ENCODE data around the gene TINAG.

Gene TINAG

DNA sequence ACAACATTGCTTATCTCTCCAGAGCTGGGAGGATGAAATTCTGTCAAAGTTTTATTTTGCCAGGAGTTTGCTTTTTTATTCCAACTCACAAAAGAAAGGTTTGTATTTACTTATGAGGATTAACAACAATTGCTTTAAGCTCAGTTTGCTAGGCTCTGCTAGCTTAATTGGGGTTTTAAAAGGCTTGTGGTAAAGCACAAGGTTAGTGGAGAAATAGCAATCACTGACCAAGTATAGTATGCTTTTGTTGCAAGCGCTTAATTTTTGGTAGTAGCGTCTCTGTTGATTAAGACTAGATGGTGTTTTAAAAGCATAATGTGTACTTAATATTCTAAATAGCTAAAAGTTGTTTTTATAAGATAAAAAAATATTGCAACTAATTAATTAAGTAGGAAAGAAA, 45.7 kb downstream of the TINAG start:
- H4K20me1 ChIP-seq = no peaks in the 10 kb centered on the region
- no peak overlapping the region for H3K4me2 ChIP-seq
- H3K4me1 ChIP-seq = peaks cover 0 to 23% (median 0%) of the 10 kb centered on the region in 10 experiments; a peak in 5 of 20 replicates
- no peaks in the 10 kb centered on the region for H3K36me3 ChIP-seq
- no peak overlapping the region for H3K9ac ChIP-seq
- H3K4me3 ChIP-seq = no peak overlapping the region
- no peaks in the 10 kb centered on the region for H3K27me3 ChIP-seq
- TF ChIP-seq Cebpa-rat (IDR thresholded peaks at IDR 0.05) = no peak
- H3K27ac ChIP-seq = no peak overlapping the region
- H3K9me3 ChIP-seq (replicated peaks in 1 of 11) = no peaks in the 10 kb centered on the region

DNA sequence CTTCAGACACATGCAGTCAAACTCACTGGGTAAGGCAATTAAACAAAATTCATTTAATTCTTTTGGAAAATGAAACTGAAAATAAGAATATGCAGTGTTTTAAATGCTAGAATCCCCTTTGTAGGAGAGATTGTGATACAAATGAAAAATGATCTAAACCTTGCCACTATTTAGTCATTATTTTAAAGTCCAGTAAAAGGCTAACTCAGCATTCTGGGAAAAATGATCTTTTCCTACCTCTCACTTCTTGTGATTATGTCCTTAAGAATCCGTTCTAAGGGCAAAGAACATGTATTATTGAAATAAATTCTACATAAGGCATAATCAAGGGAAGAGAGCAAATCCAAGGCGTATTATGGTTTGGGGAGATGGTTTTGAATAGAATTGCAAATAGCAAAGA, 46.4 kb downstream of the TINAG start:
- no peak for TF ChIP-seq Cebpa-rat (IDR thresholded peaks at IDR 0.05)
- Histone ChIP-seq H3K4me1 (peaks cover 0 to 23% (median 0%) of the 10 kb centered on the region in 10 experiments; a peak in 5 of 20 replicates), H3K9me3 (replicated peaks in 1 of 11) (no peaks in the 10 kb centered on the region), H3K4me3 (no peak overlapping the region), H3K4me2 (no peak overlapping the region), H3K36me3 (no peaks in the 10 kb centered on the region), H3K9ac (no peak overlapping the region), H3K27me3 (no peaks in the 10 kb centered on the region), H4K20me1 (no peaks in the 10 kb centered on the region), H3K27ac (no peak overlapping the region)

- peak overlapping the region in 3 of 11 experiments; percentile 16 to 90 (median 85); a peak in 5 of 22 replicates for H3K4me2 ChIP-seq
- no peak overlapping the region for H3K9ac ChIP-seq
- no peaks in the 10 kb centered on the region for H3K27me3 ChIP-seq
- TF ChIP-seq Cebpa-rat (IDR thresholded peaks at IDR 0.05) = no peak
- H4K20me1 ChIP-seq = no peaks in the 10 kb centered on the region
- H3K9me3 ChIP-seq (replicated peaks in 1 of 11) = no peaks in the 10 kb centered on the region
- H3K4me1 ChIP-seq = peaks cover 0 to 23% (median 0%) of the 10 kb centered on the region in 10 experiments; a peak in 5 of 20 replicates
- no peaks in the 10 kb centered on the region for H3K36me3 ChIP-seq
- no peak overlapping the region for H3K4me3 ChIP-seq
- H3K27ac ChIP-seq = 0 out of 22 replicates have a peak overlapping the region, but pooled peaks of 1 of the 11 experiments have one; percentile 16
Observed at GRCh38 chr6:54357141-54357540, 48.9 kb downstream of the TINAG start.

- no peak overlapping the region for H3K27ac ChIP-seq
- H4K20me1 ChIP-seq = no peaks in the 10 kb centered on the region
- no peak overlapping the region for H3K9ac ChIP-seq
- H3K9me3 ChIP-seq (replicated peaks in 1 of 11) = no peaks in the 10 kb centered on the region
- no peak for TF ChIP-seq Cebpa-rat (IDR thresholded peaks at IDR 0.05)
- no peak overlapping the region for H3K4me2 ChIP-seq
- no peaks in the 10 kb centered on the region for H3K27me3 ChIP-seq
- no peaks in the 10 kb centered on the region for H3K36me3 ChIP-seq
- peaks cover 0 to 15% (median 0%) of the 10 kb centered on the region in 10 experiments; a peak in 5 of 20 replicates for H3K4me1 ChIP-seq
- no peak overlapping the region for H3K4me3 ChIP-seq
Observed at GRCh38 chr6:54361188-54361587, 52.9 kb downstream of the TINAG start.

DNA sequence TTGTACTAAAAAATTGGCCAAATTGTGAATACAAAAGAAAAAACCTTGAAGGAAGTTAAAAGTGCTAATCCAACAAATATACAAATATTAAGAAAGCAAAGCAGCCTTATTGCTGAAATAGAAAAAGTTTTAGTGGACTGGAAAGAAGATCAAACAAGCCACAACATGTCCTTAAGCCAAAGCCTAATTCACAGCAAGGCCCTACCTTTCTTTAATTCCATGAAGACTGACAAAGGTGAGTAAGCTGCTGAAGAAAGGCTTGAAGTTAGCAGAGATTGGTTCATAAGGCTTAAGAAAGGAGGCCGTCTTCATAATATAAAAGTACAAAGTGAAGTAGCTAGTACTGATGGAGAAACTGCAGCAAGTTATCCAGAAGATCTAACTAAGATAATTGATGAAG, 53.5 kb downstream of the TINAG start:
- Histone ChIP-seq H3K9ac (no peak overlapping the region), H3K4me2 (no peak overlapping the region), H4K20me1 (no peaks in the 10 kb centered on the region), H3K4me3 (no peak overlapping the region), H3K27ac (no peak overlapping the region), H3K27me3 (no peaks in the 10 kb centered on the region), H3K4me1 (peaks cover 0 to 10% (median 0%) of the 10 kb centered on the region in 10 experiments; a peak in 5 of 20 replicates), H3K9me3 (replicated peaks in 1 of 11) (no peaks in the 10 kb centered on the region), H3K36me3 (no peaks in the 10 kb centered on the region)
- TF ChIP-seq Cebpa-rat (IDR thresholded peaks at IDR 0.05) = no peak

DNA sequence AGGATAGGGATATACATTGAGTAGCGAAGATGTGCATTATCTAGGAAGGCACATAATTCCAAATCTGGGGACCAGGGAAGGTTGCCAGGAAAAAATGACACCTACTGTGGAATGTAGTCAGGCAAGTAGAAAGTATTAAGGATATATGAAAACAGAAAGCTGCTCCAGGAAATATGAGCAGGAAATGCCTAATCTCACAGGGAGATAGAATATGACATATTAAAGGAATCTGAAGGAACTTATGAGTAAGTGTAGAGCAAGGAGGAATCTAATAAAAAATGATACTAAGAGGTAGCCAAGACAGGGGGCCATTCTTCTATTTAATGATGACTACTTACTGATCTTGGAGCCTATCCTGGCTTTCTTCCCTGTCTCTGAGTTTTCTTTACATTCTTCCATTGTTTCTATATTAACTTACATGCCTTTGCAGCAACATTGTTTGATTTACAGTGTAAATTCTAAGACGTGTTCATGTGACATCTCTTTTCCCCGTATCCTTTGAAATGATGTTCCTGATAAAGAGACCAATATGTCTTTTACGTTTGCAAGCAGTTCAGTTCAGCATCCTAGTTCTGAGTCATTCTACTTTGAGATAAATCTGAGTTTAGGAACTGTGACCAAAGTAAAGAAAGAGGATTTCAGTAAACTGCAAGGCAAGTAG, 58.6 kb downstream of the TINAG start:
- TF ChIP-seq Cebpa-rat (IDR thresholded peaks at IDR 0.05) = no peak
- no peaks in the 10 kb centered on the region for H3K36me3 ChIP-seq

GRCh38 chr6:54377776-54378175, 69.5 kb downstream of the TINAG start:
- Histone ChIP-seq H4K20me1 (no peaks in the 10 kb centered on the region), H3K27me3 (no peaks in the 10 kb centered on the region), H3K9ac (no peak overlapping the region), H3K4me3 (no peak overlapping the region), H3K36me3 (no peaks in the 10 kb centered on the region), H3K9me3 (replicated peaks in 1 of 11) (no peaks in the 10 kb centered on the region), H3K27ac (no peak overlapping the region), H3K4me2 (no peak overlapping the region), H3K4me1 (no peaks in the 10 kb centered on the region)
- no peak for TF ChIP-seq Cebpa-rat (IDR thresholded peaks at IDR 0.05)

More for the DNA sequence above, 58.6 kb downstream of the TINAG start:
- Histone ChIP-seq H3K4me2 (no peak overlapping the region), H4K20me1 (no peaks in the 10 kb centered on the region), H3K4me3 (no peak overlapping the region), H3K4me1 (no peaks in the 10 kb centered on the region), H3K27me3 (no peaks in the 10 kb centered on the region), H3K9ac (no peak overlapping the region), H3K27ac (no peak overlapping the region), H3K9me3 (replicated peaks in 1 of 11) (no peaks in the 10 kb centered on the region)

- no peak for TF ChIP-seq Cebpa-rat (IDR thresholded peaks at IDR 0.05)
- H3K4me2 ChIP-seq = no peak overlapping the region
- no peak overlapping the region for H3K9ac ChIP-seq
- H3K9me3 ChIP-seq (replicated peaks in 1 of 11) = no peaks in the 10 kb centered on the region
- no peaks in the 10 kb centered on the region for H3K4me1 ChIP-seq
- H3K36me3 ChIP-seq = no peaks in the 10 kb centered on the region
- no peak overlapping the region for H3K27ac ChIP-seq
- H3K27me3 ChIP-seq = no peaks in the 10 kb centered on the region
- no peak overlapping the region for H3K4me3 ChIP-seq
- H4K20me1 ChIP-seq = no peaks in the 10 kb centered on the region
Observed at GRCh38 chr6:54386295-54386694, 78.1 kb downstream of the TINAG start.

GRCh38 chr6:54390362-54390761, 82.1 kb downstream of the TINAG start:
- Histone ChIP-seq H3K36me3 (no peaks in the 10 kb centered on the region), H3K9me3 (replicated peaks in 1 of 11) (peaks cover 6 to 16% (median 11%) of the 10 kb centered on the region in 11 experiments; a peak in 15 of 22 replicates), H3K4me3 (no peak overlapping the region), H3K4me2 (no peak overlapping the region), H3K9ac (no peak overlapping the region), H3K27ac (no peak overlapping the region), H3K27me3 (no peaks in the 10 kb centered on the region), H3K4me1 (no peaks in the 10 kb centered on the region), H4K20me1 (no peaks in the 10 kb centered on the region)
- TF ChIP-seq Cebpa-rat (IDR thresholded peaks at IDR 0.05) = no peak

DNA sequence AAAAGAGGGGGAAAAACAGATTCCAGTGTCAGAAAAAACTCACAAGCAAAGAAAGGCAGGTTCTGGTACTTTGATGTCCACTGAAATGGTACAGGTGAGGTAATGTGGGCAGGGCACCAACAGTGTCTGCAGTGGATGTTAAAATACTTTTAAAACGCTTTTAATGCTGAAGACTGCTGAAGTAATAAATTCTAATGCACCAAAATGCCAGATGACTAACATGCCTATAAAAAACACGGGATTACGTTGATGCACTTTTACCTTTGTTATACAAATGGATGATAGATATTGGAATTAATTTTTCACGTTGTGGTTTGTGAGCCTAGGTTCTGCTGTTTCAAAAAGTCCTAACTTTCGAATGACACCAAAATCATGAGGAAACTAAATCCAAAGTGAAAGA, 83.3 kb downstream of the TINAG start:
- no peak overlapping the region for H3K4me2 ChIP-seq
- no peaks in the 10 kb centered on the region for H3K36me3 ChIP-seq
- H3K9me3 ChIP-seq (replicated peaks in 1 of 11) = peaks cover 6 to 16% (median 11%) of the 10 kb centered on the region in 11 experiments; a peak in 15 of 22 replicates
- no peaks in the 10 kb centered on the region for H3K4me1 ChIP-seq
- H3K4me3 ChIP-seq = no peak overlapping the region
- H4K20me1 ChIP-seq = no peaks in the 10 kb centered on the region
- no peak overlapping the region for H3K27ac ChIP-seq
- H3K9ac ChIP-seq = no peak overlapping the region
- TF ChIP-seq Cebpa-rat (IDR thresholded peaks at IDR 0.05) = no peak
- no peaks in the 10 kb centered on the region for H3K27me3 ChIP-seq

Data from BLaER1 treated with 17β-estradiol and CSF1 and Interleukin-3, amounts not matched to agents 10 nM and 100 nM (cell line).